WTC11 (cell line): ENCODE results near the gene FILIP1L. TPM values are rescaled to one million over a fixed set of nuclear protein-coding genes. Genes with fewer than 3 reads are reported as not detected.

Experiments used
- ATAC-seq: fragments of 200-7000 bp; cut with Tn5 transposase; 2 replicates; pipeline ENCODE4 v1.10.0; 2021; ENCODE audit warnings: mild to moderate bottlenecking, moderate library complexity
- CTCF ChIA-PET: fragments of 300-600 bp; sonication (Branson Sonifier 250); formaldehyde crosslinking; loops from one replicate; lab custom pipeline; 2021; ENCODE audit warnings: antibody characterized with exemption; lab: Charles Lee
- POLR2A ChIA-PET: fragments of 350-600 bp; sonication (Branson Sonifier 250); formaldehyde crosslinking; loops from one replicate; lab custom pipeline; 2021; ENCODE audit warnings: antibody characterized with exemption; lab: Charles Lee
- DNase-seq: peaks from one replicate; pipeline ENCODE4 v3.0.0; 2021; ENCODE audit warnings: low spot score
- H3K27ac Mint-ChIP-seq: 2 replicates; pipeline ENCODE4 v1.8.0; 2021; ENCODE audit warnings: mixed read lengths
- H3K27me3 Mint-ChIP-seq: 2 replicates; pipeline ENCODE4 v1.8.0; 2021; ENCODE audit warnings: low read depth, mild to moderate bottlenecking, moderate library complexity, mixed read lengths
- H3K36me3 Mint-ChIP-seq: 2 replicates; pipeline ENCODE4 v1.8.0; 2021; ENCODE audit warnings: mixed read lengths
- H3K4me1 Mint-ChIP-seq: 2 replicates; pipeline ENCODE4 v1.8.0; 2022; ENCODE audit warnings: mixed read lengths
- H3K4me3 Mint-ChIP-seq: 2 replicates; pipeline ENCODE4 v1.8.0; 2021; ENCODE audit warnings: mild to moderate bottlenecking, moderate library complexity, mixed read lengths
- H3K9me3 Mint-ChIP-seq: 2 replicates; pipeline ENCODE4 v1.8.0; 2021; ENCODE audit warnings: mixed read lengths
- CBFB ChIP-seq: sonication (generic); formaldehyde crosslinking; IDR thresholded peaks from 2 replicates; pipeline ENCODE4 v1.8.1; 2022; ENCODE audit warnings: mild to moderate bottlenecking, low read depth, missing genetic modification reagents
- ELF4 ChIP-seq: sonication (generic); formaldehyde crosslinking; IDR thresholded peaks from 2 replicates; pipeline ENCODE4 v1.8.1; 2022; ENCODE audit warnings: low read depth, mild to moderate bottlenecking, moderate library complexity, missing genetic modification reagents
- EMX1 ChIP-seq: fragments of 250-450 bp; sonication (Bioruptor Pico); IDR thresholded peaks from 2 replicates; pipeline ENCODE4 v1.8.0; 2021; ENCODE audit warnings: mild to moderate bottlenecking
- ESRRA ChIP-seq: sonication (generic); formaldehyde crosslinking; IDR thresholded peaks from 2 replicates; pipeline ENCODE4 v1.8.1; 2022; ENCODE audit warnings: mild to moderate bottlenecking, missing genetic modification reagents, borderline replicate concordance
- JUN ChIP-seq: sonication (generic); formaldehyde crosslinking; IDR thresholded peaks from 2 replicates; pipeline ENCODE4 v1.8.0; 2023; ENCODE audit warnings: mild to moderate bottlenecking, missing genetic modification reagents
- NR2C2 ChIP-seq: sonication (generic); formaldehyde crosslinking; IDR thresholded peaks from 2 replicates; pipeline ENCODE4 v1.8.0; 2022; ENCODE audit warnings: mild to moderate bottlenecking, missing genetic modification reagents
- PRRX2 ChIP-seq: fragments of 250-450 bp; sonication (Bioruptor Pico); IDR thresholded peaks from 2 replicates; pipeline ENCODE4 v1.8.0; 2021; ENCODE audit warnings: mild to moderate bottlenecking
- SMAD3 ChIP-seq: sonication (generic); formaldehyde crosslinking; IDR thresholded peaks from 2 replicates; pipeline ENCODE4 v1.8.0; 2022; ENCODE audit warnings: missing genetic modification reagents, mild to moderate bottlenecking, borderline replicate concordance
- SOX15 ChIP-seq: fragments of 250-450 bp; sonication (Bioruptor Pico); IDR thresholded peaks from 2 replicates; pipeline ENCODE4 v1.9.0; 2021; ENCODE audit warnings: mild to moderate bottlenecking
- ZNF121 ChIP-seq: sonication (generic); formaldehyde crosslinking; IDR thresholded peaks from 2 replicates; pipeline ENCODE4 v1.8.0; 2023; ENCODE audit warnings: missing genetic modification reagents
- total RNA-seq: library from RNA; stranded (reverse); gene quantifications from 3 replicates; pipeline ENCODE4 v1.2.3, GENCODE V29; 2021
- TF ChIP-seq, protein P1 (sequence below): sonication (generic); formaldehyde crosslinking; IDR thresholded peaks from 2 replicates; pipeline ENCODE4 v1.8.1; 2022; ENCODE audit warnings: mild to moderate bottlenecking, missing genetic modification reagents, moderate library complexity, borderline replicate concordance
- TF ChIP-seq, protein P2 (sequence below): sonication (generic); formaldehyde crosslinking; IDR thresholded peaks from 2 replicates; pipeline ENCODE4 v1.8.0; 2022; ENCODE audit warnings: mild to moderate bottlenecking, missing genetic modification reagents
- TF ChIP-seq, protein P3 (sequence below): sonication (generic); formaldehyde crosslinking; IDR thresholded peaks from 2 replicates; pipeline ENCODE4 v1.8.0; 2023; ENCODE audit warnings: missing genetic modification reagents, mild to moderate bottlenecking, borderline replicate concordance
- TF ChIP-seq, protein P4 (sequence below): fragments of 250-450 bp; sonication (Bioruptor Pico); IDR thresholded peaks from 2 replicates; pipeline ENCODE4 v2.1.2; 2022; ENCODE audit warnings: mild to moderate bottlenecking, moderate library complexity
- TF ChIP-seq, protein P5 (sequence below): sonication (generic); formaldehyde crosslinking; IDR thresholded peaks from 2 replicates; pipeline ENCODE4 v1.8.1; 2022; ENCODE audit warnings: mild to moderate bottlenecking, moderate library complexity, missing genetic modification reagents
- TF ChIP-seq, protein P6 (sequence below): sonication (generic); formaldehyde crosslinking; IDR thresholded peaks from 2 replicates; pipeline ENCODE4 v1.8.1; 2023; ENCODE audit warnings: mild to moderate bottlenecking, missing genetic modification reagents, moderate library complexity
- TF ChIP-seq, protein P7 (sequence below): sonication (generic); formaldehyde crosslinking; IDR thresholded peaks from 2 replicates; pipeline ENCODE4 v1.8.0; 2023; ENCODE audit warnings: mild to moderate bottlenecking, missing genetic modification reagents

The FILIP1L gene
- total RNA-seq, 1 experiment from 2014 or later = 0.17 TPM

DNA sequence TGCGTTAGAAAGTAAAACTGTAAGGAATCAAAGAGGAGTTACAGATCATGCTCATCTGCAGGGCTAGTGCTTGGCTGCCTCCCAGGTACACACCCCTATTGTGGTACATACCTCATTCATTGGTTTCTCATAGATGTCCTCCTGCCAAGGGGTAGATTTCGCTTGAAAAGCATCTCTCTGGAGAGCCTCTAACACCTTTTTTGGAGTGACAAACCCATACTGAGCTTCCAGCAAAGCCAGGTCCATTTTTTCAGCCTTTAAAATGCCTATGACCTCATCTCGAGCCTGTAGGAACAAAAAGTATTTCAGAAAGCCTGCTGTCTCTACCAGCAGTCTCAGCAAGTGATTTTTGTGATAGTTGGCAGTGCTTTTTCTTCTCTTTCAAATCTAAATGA lies 184.6 kb downstream of the FILIP1L start:
- H3K27ac Mint-ChIP-seq = no peak overlapping the region; the same call in 1 of the 2 replicates
- CTCF ChIA-PET = interaction anchor here (1.2 kb wide), 1 partner anchor 15 kb away, joined by 3 read pairs; no protein-coding TSS in a partner anchor
- peaks cover 66% of the 10 kb centered on the region for H3K4me1 Mint-ChIP-seq
- no peaks in the 10 kb centered on the region for H3K9me3 Mint-ChIP-seq
- ATAC-seq (no peak), DNase-seq (no peak)
- TF ChIP-seq JUN (no peak), SMAD3 (no peak), SOX15 (CRISPR knock-in tag) (no peak), ESRRA (no peak), ZNF121 (no peak), NR2C2 (no peak), ELF4 (no peak), PRRX2 (CRISPR knock-in tag) (no peak)
- TF ChIP-seq, protein P1, sequence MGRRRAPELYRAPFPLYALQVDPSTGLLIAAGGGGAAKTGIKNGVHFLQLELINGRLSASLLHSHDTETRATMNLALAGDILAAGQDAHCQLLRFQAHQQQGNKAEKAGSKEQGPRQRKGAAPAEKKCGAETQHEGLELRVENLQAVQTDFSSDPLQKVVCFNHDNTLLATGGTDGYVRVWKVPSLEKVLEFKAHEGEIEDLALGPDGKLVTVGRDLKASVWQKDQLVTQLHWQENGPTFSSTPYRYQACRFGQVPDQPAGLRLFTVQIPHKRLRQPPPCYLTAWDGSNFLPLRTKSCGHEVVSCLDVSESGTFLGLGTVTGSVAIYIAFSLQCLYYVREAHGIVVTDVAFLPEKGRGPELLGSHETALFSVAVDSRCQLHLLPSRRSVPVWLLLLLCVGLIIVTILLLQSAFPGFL (CRISPR knock-in tag) = no peak
- TF ChIP-seq, protein P2, sequence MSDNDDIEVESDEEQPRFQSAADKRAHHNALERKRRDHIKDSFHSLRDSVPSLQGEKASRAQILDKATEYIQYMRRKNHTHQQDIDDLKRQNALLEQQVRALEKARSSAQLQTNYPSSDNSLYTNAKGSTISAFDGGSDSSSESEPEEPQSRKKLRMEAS (CRISPR knock-in tag) = no peak
- TF ChIP-seq, protein P3, sequence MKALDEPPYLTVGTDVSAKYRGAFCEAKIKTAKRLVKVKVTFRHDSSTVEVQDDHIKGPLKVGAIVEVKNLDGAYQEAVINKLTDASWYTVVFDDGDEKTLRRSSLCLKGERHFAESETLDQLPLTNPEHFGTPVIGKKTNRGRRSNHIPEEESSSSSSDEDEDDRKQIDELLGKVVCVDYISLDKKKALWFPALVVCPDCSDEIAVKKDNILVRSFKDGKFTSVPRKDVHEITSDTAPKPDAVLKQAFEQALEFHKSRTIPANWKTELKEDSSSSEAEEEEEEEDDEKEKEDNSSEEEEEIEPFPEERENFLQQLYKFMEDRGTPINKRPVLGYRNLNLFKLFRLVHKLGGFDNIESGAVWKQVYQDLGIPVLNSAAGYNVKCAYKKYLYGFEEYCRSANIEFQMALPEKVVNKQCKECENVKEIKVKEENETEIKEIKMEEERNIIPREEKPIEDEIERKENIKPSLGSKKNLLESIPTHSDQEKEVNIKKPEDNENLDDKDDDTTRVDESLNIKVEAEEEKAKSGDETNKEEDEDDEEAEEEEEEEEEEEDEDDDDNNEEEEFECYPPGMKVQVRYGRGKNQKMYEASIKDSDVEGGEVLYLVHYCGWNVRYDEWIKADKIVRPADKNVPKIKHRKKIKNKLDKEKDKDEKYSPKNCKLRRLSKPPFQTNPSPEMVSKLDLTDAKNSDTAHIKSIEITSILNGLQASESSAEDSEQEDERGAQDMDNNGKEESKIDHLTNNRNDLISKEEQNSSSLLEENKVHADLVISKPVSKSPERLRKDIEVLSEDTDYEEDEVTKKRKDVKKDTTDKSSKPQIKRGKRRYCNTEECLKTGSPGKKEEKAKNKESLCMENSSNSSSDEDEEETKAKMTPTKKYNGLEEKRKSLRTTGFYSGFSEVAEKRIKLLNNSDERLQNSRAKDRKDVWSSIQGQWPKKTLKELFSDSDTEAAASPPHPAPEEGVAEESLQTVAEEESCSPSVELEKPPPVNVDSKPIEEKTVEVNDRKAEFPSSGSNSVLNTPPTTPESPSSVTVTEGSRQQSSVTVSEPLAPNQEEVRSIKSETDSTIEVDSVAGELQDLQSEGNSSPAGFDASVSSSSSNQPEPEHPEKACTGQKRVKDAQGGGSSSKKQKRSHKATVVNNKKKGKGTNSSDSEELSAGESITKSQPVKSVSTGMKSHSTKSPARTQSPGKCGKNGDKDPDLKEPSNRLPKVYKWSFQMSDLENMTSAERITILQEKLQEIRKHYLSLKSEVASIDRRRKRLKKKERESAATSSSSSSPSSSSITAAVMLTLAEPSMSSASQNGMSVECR (CRISPR knock-in tag) = no peak
- TF ChIP-seq, protein P4, sequence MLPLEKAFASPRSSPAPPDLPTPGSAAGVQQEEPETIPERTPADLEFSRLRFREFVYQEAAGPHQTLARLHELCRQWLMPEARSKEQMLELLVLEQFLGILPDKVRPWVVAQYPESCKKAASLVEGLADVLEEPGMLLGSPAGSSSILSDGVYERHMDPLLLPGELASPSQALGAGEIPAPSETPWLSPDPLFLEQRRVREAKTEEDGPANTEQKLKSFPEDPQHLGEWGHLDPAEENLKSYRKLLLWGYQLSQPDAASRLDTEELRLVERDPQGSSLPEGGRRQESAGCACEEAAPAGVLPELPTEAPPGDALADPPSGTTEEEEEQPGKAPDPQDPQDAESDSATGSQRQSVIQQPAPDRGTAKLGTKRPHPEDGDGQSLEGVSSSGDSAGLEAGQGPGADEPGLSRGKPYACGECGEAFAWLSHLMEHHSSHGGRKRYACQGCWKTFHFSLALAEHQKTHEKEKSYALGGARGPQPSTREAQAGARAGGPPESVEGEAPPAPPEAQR (CRISPR knock-in tag) = no peak
- no peaks in the 10 kb centered on the region for H3K27me3 Mint-ChIP-seq
- no peak overlapping the region for H3K4me3 Mint-ChIP-seq
- POLR2A ChIA-PET = no interaction called here
- H3K36me3 Mint-ChIP-seq = no peaks in the 10 kb centered on the region

DNA sequence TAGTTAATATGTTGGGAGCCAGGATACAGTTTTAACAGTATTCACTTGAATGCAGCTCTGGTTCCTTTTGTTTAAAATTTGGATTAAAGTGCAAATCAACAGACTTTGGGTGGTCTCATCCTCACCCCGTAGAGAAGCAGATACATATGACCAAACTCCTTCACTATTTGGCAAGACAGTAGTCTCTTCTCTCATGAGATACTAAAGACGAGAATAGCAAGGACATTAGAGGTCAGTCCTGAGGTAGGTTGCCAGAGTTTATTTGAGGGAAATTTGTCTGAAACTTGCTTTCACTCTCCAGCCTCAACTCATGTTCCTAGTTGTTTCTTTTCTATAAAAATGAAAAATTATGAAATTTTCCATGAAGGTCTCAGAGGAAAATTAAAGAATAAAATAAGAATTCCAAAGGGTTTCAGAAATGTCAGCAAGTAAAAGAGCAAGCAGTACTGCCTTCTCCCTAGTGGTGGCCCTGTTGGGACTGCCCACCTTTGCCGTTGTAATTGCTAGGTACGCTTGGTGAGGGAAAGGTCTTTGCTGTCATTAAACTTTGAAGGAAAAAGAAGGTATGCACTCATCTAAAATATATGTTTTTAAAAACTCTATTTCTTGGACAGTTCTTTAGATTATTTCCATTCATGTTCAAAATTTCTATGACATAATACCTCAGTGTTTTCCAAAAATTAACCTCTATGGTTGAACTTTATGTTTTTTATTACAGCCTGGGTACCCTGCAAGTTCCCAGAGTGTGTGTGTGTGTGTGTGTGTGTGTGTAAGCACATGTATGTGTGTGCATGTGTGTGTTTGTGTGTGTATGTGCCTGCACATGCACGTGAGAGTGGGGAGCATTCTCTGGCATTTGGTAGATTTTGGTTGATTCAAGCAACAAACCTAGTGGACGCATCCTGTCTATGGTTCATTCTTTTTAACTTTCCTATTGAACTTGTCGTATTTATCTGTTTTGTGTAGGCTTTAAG lies 185.2 kb downstream of the FILIP1L start:
- ATAC-seq = peak; percentile 44
- peaks cover 72% of the 10 kb centered on the region for H3K4me1 Mint-ChIP-seq
- POLR2A ChIA-PET = no interaction called here
- TF ChIP-seq, protein P3 (CRISPR knock-in tag) = no peak
- TF ChIP-seq, protein P5, sequence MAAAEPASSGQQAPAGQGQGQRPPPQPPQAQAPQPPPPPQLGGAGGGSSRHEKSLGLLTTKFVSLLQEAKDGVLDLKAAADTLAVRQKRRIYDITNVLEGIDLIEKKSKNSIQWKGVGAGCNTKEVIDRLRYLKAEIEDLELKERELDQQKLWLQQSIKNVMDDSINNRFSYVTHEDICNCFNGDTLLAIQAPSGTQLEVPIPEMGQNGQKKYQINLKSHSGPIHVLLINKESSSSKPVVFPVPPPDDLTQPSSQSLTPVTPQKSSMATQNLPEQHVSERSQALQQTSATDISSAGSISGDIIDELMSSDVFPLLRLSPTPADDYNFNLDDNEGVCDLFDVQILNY (CRISPR knock-in tag) = no peak
- TF ChIP-seq, protein P6, sequence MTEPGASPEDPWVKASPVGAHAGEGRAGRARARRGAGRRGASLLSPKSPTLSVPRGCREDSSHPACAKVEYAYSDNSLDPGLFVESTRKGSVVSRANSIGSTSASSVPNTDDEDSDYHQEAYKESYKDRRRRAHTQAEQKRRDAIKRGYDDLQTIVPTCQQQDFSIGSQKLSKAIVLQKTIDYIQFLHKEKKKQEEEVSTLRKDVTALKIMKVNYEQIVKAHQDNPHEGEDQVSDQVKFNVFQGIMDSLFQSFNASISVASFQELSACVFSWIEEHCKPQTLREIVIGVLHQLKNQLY (CRISPR knock-in tag) = no peak
- TF ChIP-seq PRRX2 (CRISPR knock-in tag) = no peak
- TF ChIP-seq EMX1 = no peak
- TF ChIP-seq, protein P7, sequence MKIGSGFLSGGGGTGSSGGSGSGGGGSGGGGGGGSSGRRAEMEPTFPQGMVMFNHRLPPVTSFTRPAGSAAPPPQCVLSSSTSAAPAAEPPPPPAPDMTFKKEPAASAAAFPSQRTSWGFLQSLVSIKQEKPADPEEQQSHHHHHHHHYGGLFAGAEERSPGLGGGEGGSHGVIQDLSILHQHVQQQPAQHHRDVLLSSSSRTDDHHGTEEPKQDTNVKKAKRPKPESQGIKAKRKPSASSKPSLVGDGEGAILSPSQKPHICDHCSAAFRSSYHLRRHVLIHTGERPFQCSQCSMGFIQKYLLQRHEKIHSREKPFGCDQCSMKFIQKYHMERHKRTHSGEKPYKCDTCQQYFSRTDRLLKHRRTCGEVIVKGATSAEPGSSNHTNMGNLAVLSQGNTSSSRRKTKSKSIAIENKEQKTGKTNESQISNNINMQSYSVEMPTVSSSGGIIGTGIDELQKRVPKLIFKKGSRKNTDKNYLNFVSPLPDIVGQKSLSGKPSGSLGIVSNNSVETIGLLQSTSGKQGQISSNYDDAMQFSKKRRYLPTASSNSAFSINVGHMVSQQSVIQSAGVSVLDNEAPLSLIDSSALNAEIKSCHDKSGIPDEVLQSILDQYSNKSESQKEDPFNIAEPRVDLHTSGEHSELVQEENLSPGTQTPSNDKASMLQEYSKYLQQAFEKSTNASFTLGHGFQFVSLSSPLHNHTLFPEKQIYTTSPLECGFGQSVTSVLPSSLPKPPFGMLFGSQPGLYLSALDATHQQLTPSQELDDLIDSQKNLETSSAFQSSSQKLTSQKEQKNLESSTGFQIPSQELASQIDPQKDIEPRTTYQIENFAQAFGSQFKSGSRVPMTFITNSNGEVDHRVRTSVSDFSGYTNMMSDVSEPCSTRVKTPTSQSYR (CRISPR knock-in tag) = no peak
- TF ChIP-seq CBFB (CRISPR knock-in tag) = no peak

More for the DNA sequence above, 185.2 kb downstream of the FILIP1L start:
- H3K36me3 Mint-ChIP-seq = no peaks in the 10 kb centered on the region
- peak overlapping the region; percentile 48; the same call in 1 of the 2 replicates for H3K4me3 Mint-ChIP-seq
- peak overlapping the region; percentile 98 for H3K27ac Mint-ChIP-seq
- H3K27me3 Mint-ChIP-seq = no peaks in the 10 kb centered on the region
- peak; percentile 20 for DNase-seq
- H3K9me3 Mint-ChIP-seq = no peaks in the 10 kb centered on the region
- CTCF ChIA-PET = interaction anchor here (0.7 kb wide), 1 partner anchor 9 kb away, joined by 3 read pairs; no protein-coding TSS in a partner anchor
